ENCODE results near the gene INSR.
"Not testable (repeated sequence)": the region's sequence is repeated elsewhere in the genome, so short reads cannot be mapped to it uniquely, and the experiment has no call there.

Gene INSR

DNA sequence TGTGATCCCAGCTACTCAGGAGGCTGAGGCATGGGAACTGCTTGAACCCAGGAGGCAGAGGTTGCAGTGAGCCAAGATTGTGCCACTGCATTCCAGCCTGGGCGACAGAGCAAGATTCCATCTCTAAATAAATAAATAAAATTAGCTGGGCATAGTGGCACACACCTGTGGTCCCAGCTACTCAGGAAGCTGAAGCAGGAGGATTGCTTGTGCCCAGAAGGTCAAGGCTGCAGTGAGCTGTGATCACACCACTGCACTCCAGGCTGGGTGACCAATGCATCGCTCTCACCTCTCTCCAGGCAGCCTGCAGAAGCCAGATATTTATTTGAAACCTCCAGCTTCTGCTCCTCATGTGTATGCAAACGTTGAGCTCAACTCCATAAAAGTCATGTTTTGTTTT lies 85.2 kb downstream of the INSR start:
- intact Hi-C loops (cut with DNase I); DNase-seq: not testable (repeated sequence)

GRCh38 chr19:7203332-7203731 lies 90.9 kb downstream of the INSR start:
- no peak for DNase-seq
- intact Hi-C loops (cut with DNase I) = no loop called here

DNA sequence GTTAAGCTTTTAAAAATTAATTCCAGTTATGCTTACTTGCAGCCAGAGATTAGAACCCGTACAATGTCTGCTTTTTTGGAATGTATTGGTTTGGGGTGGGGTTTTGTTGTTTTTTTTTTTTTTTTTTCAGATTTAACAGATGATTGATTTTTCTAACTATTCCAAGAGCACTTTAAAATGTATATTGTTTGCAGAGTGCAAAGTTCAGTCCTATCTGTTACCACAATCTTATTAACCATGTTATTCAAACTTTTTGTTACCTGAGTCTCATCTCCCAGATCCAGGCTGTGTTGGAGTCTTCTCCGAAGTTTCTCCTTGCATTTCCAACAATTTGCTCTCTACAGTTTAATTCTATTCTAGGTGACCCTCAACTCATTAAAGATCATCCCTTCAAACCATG lies 91.3 kb downstream of the INSR start:
- no peak for DNase-seq
- intact Hi-C loops (cut with DNase I) = no loop called here

DNA sequence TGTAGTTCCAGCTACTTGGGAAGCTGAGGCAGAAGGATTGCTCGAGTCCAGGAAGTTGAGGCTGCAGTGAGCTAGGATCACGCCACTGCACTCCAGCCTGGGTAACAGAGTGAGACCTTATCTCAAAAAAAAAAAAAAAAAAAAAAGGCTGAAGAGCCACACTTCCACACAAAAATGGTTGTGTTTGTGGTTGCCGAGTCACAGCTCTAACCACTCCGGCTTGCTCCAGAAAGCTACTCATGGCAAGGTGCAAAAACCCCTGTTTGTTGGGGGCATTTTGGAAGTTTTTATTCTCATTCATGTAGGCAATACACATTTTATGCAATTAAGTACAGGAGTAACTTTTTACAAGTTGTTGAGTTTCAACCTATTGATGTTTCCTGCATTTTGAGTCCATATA lies 93.5 kb downstream of the INSR start:
- no peak for DNase-seq
- intact Hi-C loops (cut with DNase I) = no loop called here

DNA sequence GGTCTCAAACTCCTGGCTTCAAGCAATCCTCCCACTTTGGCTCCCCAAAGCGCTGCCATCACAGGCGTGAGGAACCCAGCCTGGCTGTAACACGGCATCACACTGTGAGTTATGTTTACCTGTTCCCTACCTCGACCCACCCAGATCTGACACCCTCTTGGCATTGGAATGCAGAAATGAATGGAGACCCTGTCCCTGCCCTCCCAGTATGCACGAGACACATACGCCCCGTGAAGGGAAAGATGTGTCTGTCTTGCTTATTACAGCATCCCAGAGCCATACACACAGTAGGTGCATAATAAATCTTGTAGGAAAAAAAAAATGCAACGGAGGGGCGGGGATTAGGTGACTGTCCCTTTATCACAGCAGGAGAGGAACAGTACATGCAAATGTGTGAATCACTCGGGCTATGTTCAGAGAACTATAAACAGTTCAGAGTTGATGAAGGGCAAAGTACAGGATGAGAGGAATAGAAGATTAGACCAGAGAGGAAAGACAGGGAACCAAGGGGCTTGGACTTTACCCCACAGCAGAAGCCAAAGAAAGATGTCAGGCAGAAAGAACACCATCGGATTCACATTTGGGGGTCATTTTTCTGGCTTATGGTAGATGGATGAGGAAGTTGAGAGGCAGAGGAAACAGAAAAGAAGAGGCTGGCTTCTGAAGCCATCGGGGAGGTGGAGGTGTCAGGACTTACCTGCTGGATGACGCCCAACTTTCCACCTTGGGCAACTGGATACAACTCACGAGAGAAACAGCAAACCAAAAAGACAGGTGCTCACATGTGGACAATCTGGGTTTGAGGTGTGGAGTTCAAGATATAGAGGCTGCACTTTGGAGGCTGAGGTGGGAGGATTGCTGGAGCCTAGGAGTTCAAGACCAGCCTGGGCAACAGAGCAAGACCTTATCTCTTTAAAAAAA lies 94.3 kb downstream of the INSR start:
- DNase-seq = no peak
- intact Hi-C loops (cut with DNase I) = no loop called here

- DNase-seq = peak; percentile 71 to 96 (median 90)
- intact Hi-C loops (cut with DNase I) = loop anchor here (1.0 kb wide), 1 partner anchor 96 kb away; the partner anchor contains the start of gene INSR
Measured at GRCh38 chr19:7197760-7198696, 96.2 kb downstream of the INSR start.

DNA sequence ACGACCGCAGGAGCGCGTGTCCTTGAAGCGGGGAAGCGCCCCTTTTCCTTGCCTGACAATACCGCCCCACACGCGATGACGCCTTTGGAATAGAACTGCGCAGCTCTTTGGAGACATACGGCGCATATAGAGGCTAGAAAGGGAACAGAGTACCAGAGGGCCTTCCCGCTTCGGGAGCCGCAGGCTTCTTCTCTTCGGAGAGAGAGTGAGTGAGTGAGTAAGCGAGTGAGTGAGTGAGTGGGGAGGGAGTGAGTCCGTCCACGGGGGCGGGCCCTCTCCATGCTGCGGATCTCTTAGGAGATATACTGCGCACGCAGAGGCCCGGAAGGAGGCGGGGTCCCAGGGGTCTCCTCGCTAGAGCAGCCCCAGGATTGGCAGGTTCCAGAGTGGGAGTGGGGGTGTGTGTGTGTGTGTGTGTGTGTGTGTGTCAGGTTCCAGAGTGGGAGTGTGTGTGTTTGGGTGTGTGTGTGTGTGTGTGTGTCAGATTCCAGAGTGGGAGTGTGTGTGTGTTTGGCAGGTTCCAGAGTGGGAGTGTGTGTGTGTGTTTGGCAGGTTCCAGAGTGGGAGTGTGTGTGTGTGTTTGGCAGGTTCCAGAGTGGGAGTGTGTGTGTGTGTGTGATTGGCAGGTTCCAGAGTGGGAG lies 97.0 kb downstream of the INSR start:
- intact Hi-C loops (cut with DNase I) = no loop called here
- peak; percentile 77 to 96 (median 88) for DNase-seq

DNA sequence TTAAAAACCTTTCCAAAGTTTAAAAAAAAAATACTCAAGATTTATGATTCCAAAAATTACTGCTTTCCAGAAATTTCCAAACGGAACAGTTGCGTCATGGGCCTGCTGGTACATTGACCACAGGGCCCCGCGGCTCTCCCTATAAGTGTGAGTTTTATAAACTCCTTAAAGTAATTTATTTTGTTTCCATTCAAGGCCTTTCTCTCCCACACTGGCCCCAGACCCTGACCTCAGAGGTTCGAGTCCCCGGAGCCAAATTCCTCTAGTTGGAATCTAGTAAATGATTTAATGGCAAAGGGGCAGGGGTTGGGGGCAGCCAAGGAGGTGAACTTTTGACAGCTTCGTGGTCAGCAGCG lies 97.5 kb downstream of the INSR start:
- intact Hi-C loops (cut with DNase I) = no loop called here
- peak in 14 of 42 donors; percentile 6 to 53 (median 21) for DNase-seq

- intact Hi-C loops (cut with DNase I) = no loop called here
Measured at GRCh38 chr19:7195046-7195445, 99.2 kb downstream of the INSR start.

DNA sequence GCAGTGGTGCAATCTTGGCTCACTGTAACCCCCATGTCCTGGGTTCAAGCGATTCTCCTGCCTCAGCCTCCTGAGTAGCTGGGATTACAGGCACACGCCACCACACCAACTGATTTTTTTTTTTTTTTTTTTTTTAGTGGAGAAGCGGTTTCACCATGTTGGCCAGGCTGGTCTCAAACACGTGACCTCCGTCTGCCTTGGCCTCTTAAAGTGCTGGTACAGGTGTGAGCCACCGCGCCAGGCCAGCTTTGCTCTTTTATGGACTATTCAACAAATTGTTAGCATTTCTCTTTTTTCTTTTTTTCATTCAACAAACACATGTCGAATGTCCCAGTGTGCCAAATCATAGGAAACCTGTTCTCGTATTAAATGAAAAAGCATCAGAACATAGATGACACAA lies 99.6 kb downstream of the INSR start:
- intact Hi-C loops (cut with DNase I) = no loop called here
- no peak for DNase-seq

More at GRCh38 chr19:7195046-7195445, 99.2 kb downstream of the INSR start:
- DNase-seq = no peak

DNA sequence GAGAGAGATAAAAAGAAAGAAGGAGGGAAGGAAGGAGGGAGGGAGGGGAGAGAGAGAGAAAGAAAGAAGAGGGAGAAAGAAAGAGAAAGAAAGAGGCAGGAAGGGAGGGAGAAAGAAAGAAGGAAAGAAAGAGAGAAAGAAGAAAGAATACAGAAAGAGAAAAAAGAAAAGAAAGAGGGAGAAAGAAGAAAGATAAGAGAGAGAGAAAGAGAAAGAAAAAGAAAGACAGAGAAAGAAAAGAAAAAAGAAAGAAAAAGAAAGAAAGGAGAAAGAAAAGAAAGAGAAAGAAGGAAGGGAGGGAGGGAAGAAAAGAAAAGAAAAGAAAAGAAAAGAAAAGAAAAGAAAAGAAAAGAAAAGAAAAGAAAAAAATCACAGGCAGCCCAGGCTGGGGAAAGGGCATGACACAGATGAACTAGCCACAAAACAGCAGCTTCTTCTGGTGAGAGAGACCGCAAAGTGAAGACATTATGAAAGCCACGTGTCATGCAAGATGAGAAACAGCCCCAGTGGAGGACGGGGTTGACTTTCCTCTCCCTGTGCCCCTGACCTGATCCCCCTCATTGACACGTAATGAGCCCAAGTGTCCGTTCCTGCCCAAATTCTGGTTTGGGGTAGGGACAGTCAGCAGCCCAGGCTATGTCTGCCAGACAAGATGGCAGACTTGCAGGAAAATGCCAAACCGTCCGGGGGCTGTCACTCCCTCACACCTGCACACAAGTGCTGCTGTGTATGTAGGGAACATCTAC lies 102.1 kb downstream of the INSR start:
- DNase-seq = no peak
- intact Hi-C loops (cut with DNase I) = no loop called here

DNA sequence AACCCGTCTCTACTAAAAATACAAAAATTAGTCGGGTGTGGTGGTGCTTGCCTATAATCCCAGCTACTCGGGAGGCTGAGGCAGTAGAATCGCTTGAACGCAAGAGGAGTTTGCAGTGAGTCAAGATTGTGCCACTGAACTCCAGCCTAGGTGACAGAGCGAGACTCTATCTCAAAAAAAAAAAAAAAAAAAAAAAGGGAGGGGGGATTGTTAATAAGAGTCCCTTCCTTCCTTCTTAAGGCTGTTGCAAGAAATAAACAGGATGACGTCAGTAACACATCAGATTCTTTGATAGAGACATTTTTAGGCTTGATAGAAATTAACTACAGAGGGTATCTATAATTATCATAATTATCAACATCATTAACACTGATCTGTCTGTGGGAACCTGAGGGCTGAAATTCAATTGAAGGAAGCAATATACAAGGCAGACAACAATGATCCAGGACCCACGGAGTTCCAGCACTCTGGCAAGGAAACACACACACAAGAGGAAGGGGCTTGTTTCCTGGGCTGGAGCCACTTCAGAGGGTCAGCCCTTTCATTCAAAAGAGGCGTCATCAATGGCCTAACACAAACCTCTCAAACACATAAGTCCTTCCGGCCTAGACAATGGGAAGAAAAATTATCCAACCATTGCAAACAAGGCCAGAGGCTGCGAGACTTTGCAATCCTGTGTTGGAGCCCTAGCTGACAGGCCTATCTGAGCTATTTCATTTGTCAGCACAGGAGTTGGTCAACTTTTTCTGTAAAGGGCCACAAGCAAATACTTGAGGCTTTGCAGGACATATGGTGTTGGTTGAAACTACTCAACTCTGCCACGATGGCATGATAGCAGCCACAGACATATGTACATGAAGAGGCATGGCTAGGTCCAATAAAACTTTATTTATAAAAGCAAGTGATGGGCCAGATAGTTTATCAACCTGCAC lies 105.2 kb downstream of the INSR start:
- no peak for DNase-seq
- intact Hi-C loops (cut with DNase I) = no loop called here

GRCh38 chr19:7187605-7188339 lies 106.4 kb downstream of the INSR start:
- no peak for DNase-seq
- intact Hi-C loops (cut with DNase I) = no loop called here

GRCh38 chr19:7182489-7182888 lies 111.7 kb downstream of the INSR start:
- intact Hi-C loops (cut with DNase I) = no loop called here
- no peak for DNase-seq

GRCh38 chr19:7179917-7180306 lies 114.3 kb downstream of the INSR start:
- no peak for DNase-seq
- intact Hi-C loops (cut with DNase I) = no loop called here

DNA sequence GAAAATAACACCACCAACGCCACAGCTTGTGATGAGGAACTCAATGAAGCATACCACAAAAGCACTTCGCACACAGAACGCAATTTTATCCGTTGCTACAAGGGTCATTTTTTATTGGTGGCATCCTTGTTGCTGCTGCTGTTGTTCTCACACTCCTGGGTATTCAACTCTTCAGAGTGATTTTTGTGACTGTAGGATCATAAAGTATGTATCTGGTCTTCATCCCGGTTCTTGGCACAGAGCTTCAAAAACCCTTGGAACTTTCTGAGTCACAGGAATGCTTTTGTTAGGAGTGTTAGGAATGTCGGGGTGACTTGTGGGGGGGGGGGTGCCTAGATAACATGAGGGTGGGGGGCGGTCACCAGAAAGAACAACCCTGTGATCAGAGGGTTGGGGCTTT lies 116.3 kb downstream of the INSR start:
- intact Hi-C loops (cut with DNase I) = no loop called here
- DNase-seq = no peak

DNA sequence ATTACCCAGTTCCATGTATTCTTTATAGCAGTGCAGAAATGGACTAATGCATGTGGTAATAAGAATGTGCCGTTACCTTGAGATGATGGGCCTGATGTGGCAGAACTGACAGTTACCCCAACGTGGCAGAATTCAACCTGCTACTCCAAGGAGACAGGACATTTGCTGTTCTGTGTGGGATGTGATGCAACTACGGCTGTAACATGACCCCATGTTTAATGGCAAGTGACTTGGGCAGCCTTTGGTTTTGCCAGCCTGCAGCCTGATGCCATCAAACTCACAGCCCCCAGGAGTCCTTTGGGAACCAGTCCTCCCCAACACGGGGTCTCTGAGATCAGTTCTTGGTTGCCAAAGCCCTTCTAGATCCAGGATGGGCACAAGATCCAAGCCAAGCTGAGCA lies 117.4 kb downstream of the INSR start:
- intact Hi-C loops (cut with DNase I) = no loop called here
- no peak for DNase-seq

All from head of caudate nucleus (tissue), 42 donors.